GM21529 (cell line): ENCODE results near the gene PATL2.
"Not testable (repeated sequence)": the region's sequence is repeated elsewhere in the genome, so short reads cannot be mapped to it uniquely, and the experiment has no call there.

ENCODE experiments used
- ATAC-seq: cut with Tn5 transposase; IDR thresholded peaks from one replicate; pipeline ENCODE4 v1.9.1; 2021; ENCODE audit not compliant: unreplicated experiment

PATL2 gene

GRCh38 chr15:44654858-44655257, 56.3 kb downstream of the PATL2 start:
- no peak for ATAC-seq

DNA sequence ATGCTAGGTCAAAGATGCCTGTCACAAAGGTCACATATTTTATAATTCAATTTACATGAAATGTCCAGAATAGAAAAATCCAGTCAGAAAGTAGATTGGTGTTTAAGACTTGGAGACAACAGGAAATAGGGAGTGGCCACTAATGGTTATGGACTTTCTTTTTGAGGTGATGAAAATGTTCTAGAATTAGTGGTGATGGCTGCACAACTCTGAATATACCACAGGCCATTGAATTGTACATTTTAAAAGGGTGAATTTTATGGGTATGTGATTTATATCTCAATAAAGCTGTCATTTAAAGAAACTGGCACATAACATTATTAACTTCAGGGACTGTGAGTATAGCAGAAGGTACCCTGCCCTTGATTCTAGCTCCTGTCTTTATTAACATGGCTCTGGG, 63.5 kb downstream of the PATL2 start:
- ATAC-seq = no peak

GRCh38 chr15:44647036-44647435, 64.1 kb downstream of the PATL2 start:
- ATAC-seq = no peak

GRCh38 chr15:44646460-44646859, 64.7 kb downstream of the PATL2 start:
- no peak for ATAC-seq

- no peak for ATAC-seq
Measured at GRCh38 chr15:44641651-44642050, 69.5 kb downstream of the PATL2 start.

GRCh38 chr15:44636976-44637375, 74.1 kb downstream of the PATL2 start:
- ATAC-seq = no peak

- ATAC-seq = no peak
Measured at GRCh38 chr15:44633603-44634002, 77.5 kb downstream of the PATL2 start.

DNA sequence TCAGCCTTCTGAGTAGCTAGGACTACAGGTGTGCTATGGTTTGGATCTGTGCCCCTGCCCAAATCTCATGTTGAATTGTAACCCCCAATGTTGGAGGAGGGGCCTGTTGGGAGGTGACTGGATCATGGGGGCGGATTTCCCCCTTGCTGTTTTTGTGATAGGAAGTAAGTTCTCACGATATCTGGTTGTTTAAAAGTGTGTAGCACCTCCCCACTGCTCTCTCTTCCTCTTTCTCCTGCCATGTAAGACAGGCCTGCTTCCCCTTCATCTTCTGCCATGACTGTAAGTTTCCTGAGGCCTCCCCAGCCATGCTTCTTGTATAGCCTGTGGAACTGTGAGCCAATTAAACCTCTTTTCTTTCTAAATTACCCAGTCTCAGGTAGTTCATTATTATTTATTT, 85.8 kb downstream of the PATL2 start:
- not testable (repeated sequence) for ATAC-seq

- no peak for ATAC-seq
Measured at GRCh38 chr15:44623178-44623577, 87.9 kb downstream of the PATL2 start.

GRCh38 chr15:44620081-44620480, 91.0 kb downstream of the PATL2 start:
- no peak for ATAC-seq

- no peak for ATAC-seq
Measured at GRCh38 chr15:44616974-44617373, 94.1 kb downstream of the PATL2 start.
